HepG2 (cell line): Measurements from ENCODE around the gene PRR4. TPM values are rescaled to one million over a fixed set of nuclear protein-coding genes. Genes with fewer than 3 reads are reported as not detected.

ENCODE experiments used
- ATAC-seq: fragments of 200-7000 bp; cut with Tn5 transposase; 3 replicates; pipeline ENCODE4 v1.9.1; 2020; ENCODE audit warnings: mild to moderate bottlenecking, moderate library complexity
- BruUV-seq: library from RNA; stranded (reverse); fragments of 400-500 nt; replicated peaks from 2 replicates; lab custom pipeline; 2021; lab: Mats Ljungman, UMichigan
- CTCF ChIA-PET: fragments of 300-600 bp; formaldehyde crosslinking; extraction: SDS; loops from one replicate; lab custom pipeline; 2021; ENCODE audit warnings: low total read pairs, inconsistent platforms, low intra/inter-chr PET ratio; lab: Yijun Ruan, JAX
- POLR2A ChIA-PET: fragments of 350-600 bp; sonication (Branson Sonifier 250); formaldehyde crosslinking; loops from one replicate; lab custom pipeline; 2020; ENCODE audit warnings: antibody characterized with exemption, inconsistent platforms; lab: Yijun Ruan, JAX
- DNase-seq: peaks from one replicate; pipeline ENCODE4 v3.0.0-alpha.2; 2015; ENCODE audit warnings: low spot score
- FAIRE-seq: peaks from 3 replicates; lab custom pipeline; 2011; peaks lifted over from hg19 to GRCh38; lab: Jason Lieb, UNC
- H2AFZ ChIP-seq: one replicate; pipeline ENCODE4 v1.6.1; 2011; ENCODE audit warnings: low read length, inconsistent platforms
- H3K27ac ChIP-seq: fragments of 300-600 bp; 3 replicates; pipeline ENCODE4 v1.8.0; 2011; ENCODE audit warnings: mixed run types, mild to moderate bottlenecking, mixed read lengths, low read length, inconsistent platforms; ENCODE audit not compliant: insufficient read depth; ENCODE audit errors: extremely low read length
- H3K27me3 ChIP-seq, 2 experiments: fragments of 200-600 bp in 1 of 2; 2 replicates in 1 of 2; 3 replicates in 1 of 2; pipeline versions ENCODE4 v1.6.0 to v1.8.0; 2011; ENCODE audit warnings: low read length in 2 of 2, mild to moderate bottlenecking in 2 of 2, moderate library complexity in 2 of 2, inconsistent platforms in 1 of 2; ENCODE audit not compliant: insufficient read depth in 2 of 2, control insufficient read depth in 1 of 2
- H3K36me3 ChIP-seq, 2 experiments: fragments of 200-600 bp in 1 of 2; replicated peaks in 1 of 2; 2 replicates in 1 of 2; 3 replicates in 1 of 2; pipeline versions ENCODE4 v1.5.1 to v1.8.0; 2011; ENCODE audit warnings: low read length in 2 of 2, inconsistent platforms in 1 of 2; ENCODE audit not compliant: insufficient read depth in 2 of 2, control insufficient read depth in 1 of 2
- H3K4me1 ChIP-seq: 2 replicates; pipeline ENCODE4 v1.5.1; 2012; ENCODE audit warnings: low read length, inconsistent platforms; ENCODE audit not compliant: insufficient read depth
- H3K4me2 ChIP-seq: 2 replicates; pipeline ENCODE4 v1.6.0; 2011; ENCODE audit warnings: low read depth, low read length, inconsistent platforms
- H3K4me3 ChIP-seq, 3 experiments: fragments of 200-600 bp in 1 of 3; sonication (generic), shearing (Covaris generic) in 1 of 3; replicated peaks in 1 of 3; 2 replicates each; pipeline ENCODE4 v1.5.1; 2011 to 2016; ENCODE audit warnings: low read length in 3 of 3, inconsistent platforms in 2 of 3, low read depth in 2 of 3, mild to moderate bottlenecking in 2 of 3, control low read depth in 1 of 3, mixed read lengths in 1 of 3; ENCODE audit not compliant: insufficient read depth in 1 of 3
- H3K79me2 ChIP-seq: one replicate; pipeline ENCODE4 v1.6.1; 2011; ENCODE audit warnings: low read length, inconsistent platforms; ENCODE audit not compliant: insufficient read depth
- H3K9ac ChIP-seq: 2 replicates; pipeline ENCODE4 v1.6.0; 2011; ENCODE audit warnings: mild to moderate bottlenecking, low read depth, low read length, inconsistent platforms; ENCODE audit not compliant: insufficient read depth
- H3K9me3 ChIP-seq: 2 replicates; pipeline ENCODE4 v1.5.1; 2012; ENCODE audit warnings: mild to moderate bottlenecking, low read length
- H4K20me1 ChIP-seq: 2 replicates; pipeline ENCODE4 v1.6.0; 2011; ENCODE audit warnings: inconsistent platforms, mild to moderate bottlenecking, low read length, moderate library complexity; ENCODE audit not compliant: insufficient read depth
- CHD2 ChIP-seq: IDR thresholded peaks from 2 replicates; pipeline ENCODE4 v1.6.1; 2011; ENCODE audit warnings: low read depth, low read length, improper control_type of control experiment
- MIER3 ChIP-seq: IDR thresholded peaks from 2 replicates; pipeline ENCODE4 v1.6.1; 2016; ENCODE audit warnings: missing compliant biosample characterization, borderline replicate concordance
- NFRKB ChIP-seq: fragments of 450-650 bp; IDR thresholded peaks from 2 replicates; pipeline ENCODE4 v1.6.1; 2017
- PAX8 ChIP-seq: sonication (generic); formaldehyde crosslinking; IDR thresholded peaks from 2 replicates; pipeline ENCODE4 v1.8.0; 2022; ENCODE audit warnings: mild to moderate bottlenecking, missing genetic modification reagents, borderline replicate concordance
- RBM22 ChIP-seq: fragments of 200-400 bp; formaldehyde crosslinking; optimal IDR thresholded peaks from 2 replicates; pipeline ENCODE3; 2017; ENCODE audit warnings: mild to moderate bottlenecking, low read length, moderate library complexity
- ZFP82 ChIP-seq: sonication (generic); formaldehyde crosslinking; IDR thresholded peaks from 2 replicates; pipeline ENCODE4 v1.5.1; 2020; ENCODE audit warnings: mild to moderate bottlenecking, missing genetic modification reagents, borderline replicate concordance
- ZNF234 ChIP-seq: sonication (generic); formaldehyde crosslinking; conservative IDR thresholded peaks from 2 replicates; pipeline ENCODE4 v1.5.1; 2020; ENCODE audit warnings: mild to moderate bottlenecking, missing genetic modification reagents
- ZNF34 ChIP-seq: sonication (generic); formaldehyde crosslinking; IDR thresholded peaks from 2 replicates; pipeline ENCODE4 v1.4.0; 2020; ENCODE audit warnings: mild to moderate bottlenecking, missing genetic modification reagents, borderline replicate concordance
- ZNF350 ChIP-seq: sonication (generic); formaldehyde crosslinking; IDR thresholded peaks from 2 replicates; pipeline ENCODE4 v1.4.0; 2020; ENCODE audit warnings: mild to moderate bottlenecking, low read depth, missing genetic modification reagents, borderline replicate concordance
- ZNF430 ChIP-seq: sonication (generic); formaldehyde crosslinking; IDR thresholded peaks from 2 replicates; pipeline ENCODE4 v1.9.0; 2021; ENCODE audit warnings: mild to moderate bottlenecking, missing genetic modification reagents
- ZNF550 ChIP-seq: sonication (generic); formaldehyde crosslinking; IDR thresholded peaks from 2 replicates; pipeline ENCODE4 v1.4.0; 2020; ENCODE audit warnings: mild to moderate bottlenecking, missing genetic modification reagents, borderline replicate concordance
- ZNF556 ChIP-seq: sonication (generic); formaldehyde crosslinking; IDR thresholded peaks from 2 replicates; pipeline ENCODE4 v1.4.0; 2020; ENCODE audit warnings: mild to moderate bottlenecking, missing genetic modification reagents, borderline replicate concordance
- ZNF629 ChIP-seq: sonication (generic); formaldehyde crosslinking; conservative IDR thresholded peaks from 2 replicates; pipeline ENCODE4 v1.5.0; 2020; ENCODE audit warnings: missing genetic modification reagents
- WGBS: methylation state at CpG from one replicate; pipeline ENCODE4 v1.1.6; 2017; ENCODE audit warnings: low lambda C conversion rate; 5-methylcytosine and 5-hydroxymethylcytosine counted together
- in situ Hi-C: cut with HindIII; loops from 2 replicates; pipeline ENCODE4 v1.10.0; 2017; ENCODE audit warnings: low pct_unique_long_range_greater_than_20kb; ENCODE audit not compliant: extremely low pct_ligation_motif_present
- intact Hi-C: fragments of 100-400 bp; cut with micrococcal nuclease; formaldehyde crosslinking; loops from one replicate; pipeline ENCODE4 v1.10.0; 2022; ENCODE audit not compliant: unreplicated experiment
- polyA plus RNA-seq, 8 experiments: library from polyadenylated mRNA; depleted of rRNA in 3 of 8; stranded (reverse) in 7 of 8; unstranded in 1 of 8; fragments of >200 nt; fragmentation: Illumina TruSeq in 4 of 8; extraction: Trizol in 4 of 8; gene quantifications; 2 replicates each; pipeline versions ENCODE4 v1.2.1 to v1.2.3, GENCODE V29; 2011 to 2016; ENCODE audit warnings: low read depth in 4 of 8, missing spikeins in 1 of 8, mixed read lengths in 1 of 8; ENCODE audit not compliant: insufficient read depth in 1 of 8
- total RNA-seq, 5 experiments: library from RNA; depleted of rRNA; stranded (reverse); fragments of >200 nt; fragmentation: Illumina TruSeq; extraction: Trizol; gene quantifications; 2 replicates each; pipeline ENCODE4 v1.2.3, GENCODE V29; 2016; ENCODE audit warnings: low read depth in 1 of 5

Gene PRR4
- total and polyA plus RNA-seq, 2 of the 13 experiments (the other 11 are each of a cell fraction or from before 2014, with no cell fraction given): 2.3 to 5.4 TPM

DNA sequence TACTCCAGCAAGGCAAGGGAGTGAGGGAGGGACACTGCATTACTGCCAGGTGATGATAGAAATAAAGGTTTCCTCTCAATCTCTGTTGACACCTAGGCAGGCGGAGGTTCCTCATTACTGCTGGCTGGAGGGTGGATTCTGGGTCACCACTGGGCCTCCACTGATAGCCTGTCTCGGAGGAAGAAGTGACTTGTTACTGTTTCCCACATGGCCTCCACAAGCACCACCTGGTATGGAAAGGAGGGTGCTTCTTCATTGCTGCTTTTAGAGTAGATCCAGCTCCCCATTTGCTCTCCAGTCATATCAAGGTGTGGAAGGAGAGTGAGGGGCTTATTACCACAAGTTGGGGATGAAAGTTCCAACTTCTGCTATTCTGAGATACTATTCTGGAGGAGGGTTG, 6.4 kb downstream of the PRR4 start:
- in situ Hi-C loops: no loop called here
- no peak overlapping the region for H3K27ac ChIP-seq
- no peaks in the 10 kb centered on the region for H3K9me3 ChIP-seq
- H3K36me3 ChIP-seq: peaks cover 3 to 5% of the 10 kb centered on the region in 2 experiments; a peak in 2 of 5 replicates
- H3K4me1 ChIP-seq: no peaks in the 10 kb centered on the region
- H3K79me2 ChIP-seq: no peaks in the 10 kb centered on the region
- 100% methylated on average over 2 of the region's 2 CpGs for WGBS
- no peak for TF ChIP-seq ZNF34 (CRISPR knock-in tag)
- no peak for TF ChIP-seq ZNF234 (CRISPR knock-in tag)
- no peak for TF ChIP-seq MIER3 (CRISPR knock-in tag)
- peak; percentile 53 for TF ChIP-seq RBM22
- DNase-seq (no peak), FAIRE-seq (no peak), ATAC-seq (no peak)
- ChIA-PET POLR2A (no interaction called here), CTCF (no interaction called here)
- H2AFZ ChIP-seq: no peak overlapping the region
- BruUV-seq: no TSS peak
- intact Hi-C loops: no loop called here
- H3K4me3 ChIP-seq: no peak overlapping the region
- no peak overlapping the region for H3K4me2 ChIP-seq
- H3K9ac ChIP-seq: no peak overlapping the region
- no peaks in the 10 kb centered on the region for H4K20me1 ChIP-seq
- H3K27me3 ChIP-seq: no peaks in the 10 kb centered on the region

DNA sequence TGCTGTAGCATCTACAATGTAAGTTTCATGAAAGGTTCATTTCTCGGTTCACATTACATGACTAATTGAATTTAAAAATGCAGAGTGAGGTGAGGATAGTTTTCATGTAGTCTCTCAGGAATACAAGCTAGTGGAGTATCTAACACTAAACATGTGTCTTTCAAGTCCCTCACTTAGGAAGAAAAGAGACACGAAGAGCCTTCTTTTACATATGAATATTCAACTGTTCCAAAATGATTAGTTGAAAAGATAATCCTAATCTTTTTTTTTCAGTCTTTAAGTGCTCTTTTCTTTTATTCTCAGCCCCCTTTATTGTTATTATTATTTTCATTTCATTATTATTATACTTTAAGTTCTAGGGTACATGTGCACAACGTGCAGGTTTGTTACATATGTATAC, 10.8 kb downstream of the PRR4 start:
- Histone ChIP-seq H3K79me2 (no peaks in the 10 kb centered on the region), H3K4me1 (no peaks in the 10 kb centered on the region), H3K27me3 (no peaks in the 10 kb centered on the region), H3K36me3 (no peaks in the 10 kb centered on the region), H3K9ac (no peak overlapping the region), H3K27ac (no peak overlapping the region), H3K4me3 (no peak overlapping the region), H3K9me3 (no peaks in the 10 kb centered on the region), H4K20me1 (no peaks in the 10 kb centered on the region), H3K4me2 (no peak overlapping the region), H2AFZ (no peak overlapping the region)
- no peak for ATAC-seq
- BruUV-seq: no TSS peak
- TF ChIP-seq ZNF550 (CRISPR knock-in tag) (no peak), CHD2 (no peak), ZNF430 (CRISPR knock-in tag) (no peak), ZNF350 (no peak), PAX8 (CRISPR knock-in tag) (no peak), ZNF556 (CRISPR knock-in tag) (no peak), ZNF629 (no peak), ZFP82 (CRISPR knock-in tag) (no peak), NFRKB (no peak)
- in situ Hi-C loops (no loop called here), intact Hi-C loops (no loop called here)
- no peak for DNase-seq
- FAIRE-seq: no peak
- POLR2A ChIA-PET: no interaction called here
- CTCF ChIA-PET: no interaction called here
- 86% methylated on average over 3 of the region's 3 CpGs for WGBS
